GM12878 (cell line): ENCODE data around the gene SPATA6. TPM values are rescaled to one million over a fixed set of nuclear protein-coding genes. Genes with fewer than 3 reads are reported as not detected.

Experiments used
- ATAC-seq: fragments of 200-7000 bp; cut with Tn5 transposase; 3 replicates; pipeline ENCODE4 v1.9.1; 2020; ENCODE audit warnings: mild to moderate bottlenecking, moderate library complexity
- BruUV-seq: library from RNA; stranded (reverse); fragments of 400-500 nt; replicated peaks from 2 replicates; lab custom pipeline; 2021; lab: Mats Ljungman, UMichigan
- CTCF ChIA-PET: fragments of 300-600 bp; sonication (Branson Sonifier 250); formaldehyde crosslinking; extraction: SDS; loops from one replicate; lab custom pipeline; 2021; ENCODE audit warnings: inconsistent platforms; lab: Yijun Ruan, JAX
- POLR2A ChIA-PET: fragments of 350-600 bp; formaldehyde crosslinking; extraction: SDS; loops from one replicate; lab custom pipeline; 2021; ENCODE audit warnings: inconsistent platforms; lab: Charles Lee
- RAD21 ChIA-PET: fragments of 300-600 bp; sonication (Branson Sonifier 250); formaldehyde crosslinking; loops from one replicate; lab custom pipeline; 2023; ENCODE audit warnings: antibody characterized with exemption; ENCODE audit not compliant: unreplicated experiment; lab: Charles Lee
- SMC1A ChIA-PET: fragments of 300-600 bp; sonication (Branson Sonifier 250); formaldehyde crosslinking; loops from one replicate; lab custom pipeline; 2023; ENCODE audit not compliant: unreplicated experiment, uncharacterized antibody; lab: Charles Lee
- DNase-seq: peaks from one replicate; pipeline ENCODE4 v3.0.0-alpha.2; 2011; ENCODE audit warnings: low read depth, low spot score
- FAIRE-seq: peaks from 3 replicates; lab custom pipeline; 2011; peaks lifted over from hg19 to GRCh38; lab: Jason Lieb, UNC
- H2AFZ ChIP-seq: 2 replicates; pipeline ENCODE4 v1.6.0; 2011; ENCODE audit warnings: low read depth, low read length, control low read depth; ENCODE audit not compliant: control insufficient read depth
- H3K27ac ChIP-seq: 2 replicates; pipeline ENCODE4 v1.5.1; 2011; ENCODE audit warnings: control low read depth; ENCODE audit not compliant: control insufficient read depth, insufficient read depth
- H3K27me3 ChIP-seq, 2 experiments: replicated peaks in 1 of 2; 2 replicates each; pipeline versions ENCODE4 v1.6.0 to v1.6.1; 2011; ENCODE audit warnings: low read length in 1 of 2; ENCODE audit not compliant: control insufficient read depth in 2 of 2, insufficient read depth in 2 of 2
- H3K36me3 ChIP-seq, 2 experiments: 2 replicates each; pipeline ENCODE4 v1.5.1; 2011; ENCODE audit warnings: low read length in 1 of 2; ENCODE audit not compliant: control insufficient read depth in 2 of 2, insufficient read depth in 2 of 2
- H3K4me1 ChIP-seq: 2 replicates; pipeline ENCODE4 v1.6.1; 2011; ENCODE audit warnings: mild to moderate bottlenecking, low read length, moderate library complexity, mixed read lengths; ENCODE audit not compliant: control insufficient read depth, insufficient read depth
- H3K4me2 ChIP-seq: 2 replicates; pipeline ENCODE4 v1.6.0; 2011; ENCODE audit warnings: control low read depth; ENCODE audit not compliant: control insufficient read depth, insufficient read depth
- H3K4me3 ChIP-seq: fragments of 200-600 bp; sonication (generic); 2 replicates; pipeline ENCODE4 v1.5.1; 2016
- H3K79me2 ChIP-seq: 2 replicates; pipeline ENCODE4 v1.6.0; 2011; ENCODE audit warnings: low read length; ENCODE audit not compliant: control insufficient read depth, insufficient read depth
- H3K9ac ChIP-seq: 2 replicates; pipeline ENCODE4 v1.8.0; 2011; ENCODE audit warnings: low read length, control low read depth, mixed read lengths; ENCODE audit not compliant: control insufficient read depth, insufficient read depth
- H3K9me3 ChIP-seq: replicated peaks from 3 replicates; pipeline ENCODE4 v1.5.1; 2011; ENCODE audit warnings: mild to moderate bottlenecking, low read length; ENCODE audit not compliant: control insufficient read depth, insufficient read depth
- H4K20me1 ChIP-seq: 2 replicates; pipeline ENCODE4 v1.6.0; 2011; ENCODE audit not compliant: control insufficient read depth, insufficient read depth
- CBFB ChIP-seq: IDR thresholded peaks from 2 replicates; pipeline ENCODE4 v1.6.1; 2016; ENCODE audit warnings: antibody characterized with exemption, low read depth
- IRF4 ChIP-seq: IDR thresholded peaks from 2 replicates; pipeline ENCODE4 v1.6.1; 2011; ENCODE audit warnings: low read depth, low read length
- LARP7 ChIP-seq: fragments of 450-650 bp; IDR thresholded peaks from 2 replicates; pipeline ENCODE4 v1.6.1; 2017; ENCODE audit warnings: mild to moderate bottlenecking
- PAX5 ChIP-seq: IDR thresholded peaks from 2 replicates; pipeline ENCODE4 v1.6.1; 2011; ENCODE audit warnings: low read depth, low read length, borderline replicate concordance
- POLR2AphosphoS5 ChIP-seq: IDR thresholded peaks from 2 replicates; pipeline ENCODE4 v1.6.1; 2011; ENCODE audit warnings: mild to moderate bottlenecking, low read length, inconsistent platforms
- SIX5 ChIP-seq: IDR thresholded peaks from 2 replicates; pipeline ENCODE4 v1.6.1; 2011; ENCODE audit warnings: mild to moderate bottlenecking, low read depth, low read length, moderate library complexity; ENCODE audit not compliant: severe bottlenecking
- SRF ChIP-seq, 2 experiments: IDR thresholded peaks; 2 replicates each; pipeline ENCODE4 v1.6.1; 2011; ENCODE audit warnings: low read depth in 2 of 2, low read length in 2 of 2, mild to moderate bottlenecking in 1 of 2, moderate library complexity in 1 of 2
- SUPT20H ChIP-seq: IDR thresholded peaks from 2 replicates; pipeline ENCODE4 v1.6.1; 2011; ENCODE audit warnings: low read depth, mild to moderate bottlenecking, low read length, moderate library complexity, borderline replicate concordance; ENCODE audit not compliant: control insufficient read depth
- ZNF622 ChIP-seq: fragments of 450-650 bp; IDR thresholded peaks from 2 replicates; pipeline ENCODE4 v1.6.1; 2017; ENCODE audit warnings: mild to moderate bottlenecking, inconsistent platforms
- ZZZ3 ChIP-seq: IDR thresholded peaks from 2 replicates; pipeline ENCODE4 v1.6.1; 2011; ENCODE audit warnings: low read depth; ENCODE audit not compliant: control insufficient read depth, insufficient read length
- WGBS: methylation state at CpG from one replicate; pipeline ENCODE4 v1.1.6; 2016; ENCODE audit warnings: low lambda C conversion rate; ENCODE audit not compliant: insufficient replicate concordance, insufficient coverage; ENCODE audit errors: missing lambda C conversion rate; 5-methylcytosine and 5-hydroxymethylcytosine counted together
- in situ Hi-C: fragments of 300-500 bp; cut with MboI; formaldehyde crosslinking; loops from 9 replicates; pipeline ENCODE4 v1.14.3; 2018; ENCODE audit warnings: mixed read lengths
- intact Hi-C: fragments of 100-400 bp; cut with micrococcal nuclease; formaldehyde crosslinking; loops from one replicate; pipeline ENCODE4 v1.14.2; 2022; ENCODE audit not compliant: unreplicated experiment
- polyA plus RNA-seq, 11 experiments: library from polyadenylated mRNA; depleted of rRNA in 4 of 11; unstranded in 6 of 11; stranded (reverse) in 5 of 11; fragments of >200 nt; fragmentation: Nextera tagmentation in 4 of 11; fragmentation: Illumina TruSeq in 1 of 11; extraction: Ambion mirVana in 4 of 11; extraction: Trizol in 1 of 11; gene quantifications; 1 replicate in 1 of 11; 2 replicates in 10 of 11; pipeline versions ENCODE4 v1.2.1 to v1.2.3, GENCODE V29; 2011 to 2016; ENCODE audit warnings: inconsistent platforms in 2 of 11, missing spikeins in 2 of 11, low read depth in 1 of 11
- total RNA-seq, 4 experiments: library from RNA; depleted of rRNA in 3 of 4; stranded (reverse); fragments of >200 nt in 3 of 4; fragmentation: Illumina TruSeq in 1 of 4; extraction: Trizol in 1 of 4; gene quantifications; 2 replicates each; pipeline versions ENCODE4 v1.2.1 to v1.2.3, GENCODE V29; 2013 to 2021
- TF ChIP-seq, protein P1 (sequence below): IDR thresholded peaks from 2 replicates; pipeline ENCODE4 v1.6.1; 2012; ENCODE audit warnings: low read length, inconsistent platforms
- TF ChIP-seq, protein P2 (sequence below): fragments of 450-650 bp; IDR thresholded peaks from 2 replicates; pipeline ENCODE4 v1.6.1; 2017; ENCODE audit warnings: low read depth, mild to moderate bottlenecking, moderate library complexity
- TF ChIP-seq, protein P3 (sequence below): fragments of 450-650 bp; IDR thresholded peaks from 2 replicates; pipeline ENCODE4 v1.6.1; 2017; ENCODE audit warnings: mild to moderate bottlenecking, low read depth, inconsistent platforms; ENCODE audit not compliant: poor library complexity, severe bottlenecking
- TF ChIP-seq, protein P4 (sequence below): fragments of 450-650 bp; IDR thresholded peaks from 2 replicates; pipeline ENCODE4 v1.6.1; 2018; ENCODE audit warnings: mild to moderate bottlenecking, low read depth, moderate library complexity; ENCODE audit not compliant: partially characterized antibody

The SPATA6 gene
- total and polyA plus RNA-seq, 10 of the 15 experiments (the other 5 are each of a cell fraction or from before 2014, with no cell fraction given) = 0.29 TPM; not detected in 9

DNA sequence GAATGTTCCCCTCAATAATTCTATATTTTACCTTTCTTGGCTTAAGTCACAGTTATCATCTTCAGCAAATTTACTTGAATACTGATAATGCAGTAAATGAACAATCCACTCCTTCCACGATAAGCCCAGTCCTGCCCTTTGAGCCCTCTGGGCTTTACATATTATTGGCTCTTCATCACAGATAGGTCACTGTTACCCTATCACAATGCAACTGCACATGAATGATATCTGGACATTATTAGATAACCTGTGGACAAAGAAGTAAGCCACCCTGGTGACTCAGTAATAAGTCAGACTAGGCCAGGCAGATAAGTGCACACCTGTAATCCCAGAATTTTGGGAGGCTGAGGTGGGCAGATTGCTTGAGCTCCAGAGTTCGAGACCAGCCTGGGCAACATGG is 69.4 kb downstream of the SPATA6 start:
- Histone ChIP-seq H3K79me2 (no peaks in the 10 kb centered on the region), H3K4me1 (no peaks in the 10 kb centered on the region), H3K36me3 (no peaks in the 10 kb centered on the region), H3K9me3 (no peaks in the 10 kb centered on the region), H2AFZ (no peak overlapping the region), H3K27ac (no peak overlapping the region), H3K9ac (no peak overlapping the region), H3K4me2 (no peak overlapping the region), H4K20me1 (no peaks in the 10 kb centered on the region), H3K4me3 (no peak overlapping the region), H3K27me3 (no peaks in the 10 kb centered on the region)
- no TSS peak for BruUV-seq
- POLR2A ChIA-PET = no interaction called here
- ATAC-seq = no peak
- FAIRE-seq = no peak
- no peak for DNase-seq
- in situ Hi-C loops = no loop called here
- 10% methylated on average over 2 of the region's 2 CpGs for WGBS
- SMC1A ChIA-PET = no interaction called here
- CTCF ChIA-PET = no interaction called here
- intact Hi-C loops = no loop called here
- RAD21 ChIA-PET = no interaction called here
- no peak for TF ChIP-seq ZNF622
- TF ChIP-seq POLR2AphosphoS5 = no peak
- TF ChIP-seq CBFB = no peak
- TF ChIP-seq, protein P1, sequence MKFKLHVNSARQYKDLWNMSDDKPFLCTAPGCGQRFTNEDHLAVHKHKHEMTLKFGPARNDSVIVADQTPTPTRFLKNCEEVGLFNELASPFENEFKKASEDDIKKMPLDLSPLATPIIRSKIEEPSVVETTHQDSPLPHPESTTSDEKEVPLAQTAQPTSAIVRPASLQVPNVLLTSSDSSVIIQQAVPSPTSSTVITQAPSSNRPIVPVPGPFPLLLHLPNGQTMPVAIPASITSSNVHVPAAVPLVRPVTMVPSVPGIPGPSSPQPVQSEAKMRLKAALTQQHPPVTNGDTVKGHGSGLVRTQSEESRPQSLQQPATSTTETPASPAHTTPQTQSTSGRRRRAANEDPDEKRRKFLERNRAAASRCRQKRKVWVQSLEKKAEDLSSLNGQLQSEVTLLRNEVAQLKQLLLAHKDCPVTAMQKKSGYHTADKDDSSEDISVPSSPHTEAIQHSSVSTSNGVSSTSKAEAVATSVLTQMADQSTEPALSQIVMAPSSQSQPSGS = no peak
- no peak for TF ChIP-seq SIX5
- TF ChIP-seq, protein P2, sequence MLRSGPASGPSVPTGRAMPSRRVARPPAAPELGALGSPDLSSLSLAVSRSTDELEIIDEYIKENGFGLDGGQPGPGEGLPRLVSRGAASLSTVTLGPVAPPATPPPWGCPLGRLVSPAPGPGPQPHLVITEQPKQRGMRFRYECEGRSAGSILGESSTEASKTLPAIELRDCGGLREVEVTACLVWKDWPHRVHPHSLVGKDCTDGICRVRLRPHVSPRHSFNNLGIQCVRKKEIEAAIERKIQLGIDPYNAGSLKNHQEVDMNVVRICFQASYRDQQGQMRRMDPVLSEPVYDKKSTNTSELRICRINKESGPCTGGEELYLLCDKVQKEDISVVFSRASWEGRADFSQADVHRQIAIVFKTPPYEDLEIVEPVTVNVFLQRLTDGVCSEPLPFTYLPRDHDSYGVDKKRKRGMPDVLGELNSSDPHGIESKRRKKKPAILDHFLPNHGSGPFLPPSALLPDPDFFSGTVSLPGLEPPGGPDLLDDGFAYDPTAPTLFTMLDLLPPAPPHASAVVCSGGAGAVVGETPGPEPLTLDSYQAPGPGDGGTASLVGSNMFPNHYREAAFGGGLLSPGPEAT = no peak
- TF ChIP-seq ZZZ3 = no peak
- TF ChIP-seq SRF (IDR thresholded peaks at IDR 0.05; ENCODE audit: low read depth in 2 of 2, low read length in 2 of 2) = no peak
- TF ChIP-seq, protein P3, sequence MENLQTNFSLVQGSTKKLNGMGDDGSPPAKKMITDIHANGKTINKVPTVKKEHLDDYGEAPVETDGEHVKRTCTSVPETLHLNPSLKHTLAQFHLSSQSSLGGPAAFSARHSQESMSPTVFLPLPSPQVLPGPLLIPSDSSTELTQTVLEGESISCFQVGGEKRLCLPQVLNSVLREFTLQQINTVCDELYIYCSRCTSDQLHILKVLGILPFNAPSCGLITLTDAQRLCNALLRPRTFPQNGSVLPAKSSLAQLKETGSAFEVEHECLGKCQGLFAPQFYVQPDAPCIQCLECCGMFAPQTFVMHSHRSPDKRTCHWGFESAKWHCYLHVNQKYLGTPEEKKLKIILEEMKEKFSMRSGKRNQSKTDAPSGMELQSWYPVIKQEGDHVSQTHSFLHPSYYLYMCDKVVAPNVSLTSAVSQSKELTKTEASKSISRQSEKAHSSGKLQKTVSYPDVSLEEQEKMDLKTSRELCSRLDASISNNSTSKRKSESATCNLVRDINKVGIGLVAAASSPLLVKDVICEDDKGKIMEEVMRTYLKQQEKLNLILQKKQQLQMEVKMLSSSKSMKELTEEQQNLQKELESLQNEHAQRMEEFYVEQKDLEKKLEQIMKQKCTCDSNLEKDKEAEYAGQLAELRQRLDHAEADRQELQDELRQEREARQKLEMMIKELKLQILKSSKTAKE = no peak
- TF ChIP-seq IRF4 = no peak
- TF ChIP-seq, protein P4, sequence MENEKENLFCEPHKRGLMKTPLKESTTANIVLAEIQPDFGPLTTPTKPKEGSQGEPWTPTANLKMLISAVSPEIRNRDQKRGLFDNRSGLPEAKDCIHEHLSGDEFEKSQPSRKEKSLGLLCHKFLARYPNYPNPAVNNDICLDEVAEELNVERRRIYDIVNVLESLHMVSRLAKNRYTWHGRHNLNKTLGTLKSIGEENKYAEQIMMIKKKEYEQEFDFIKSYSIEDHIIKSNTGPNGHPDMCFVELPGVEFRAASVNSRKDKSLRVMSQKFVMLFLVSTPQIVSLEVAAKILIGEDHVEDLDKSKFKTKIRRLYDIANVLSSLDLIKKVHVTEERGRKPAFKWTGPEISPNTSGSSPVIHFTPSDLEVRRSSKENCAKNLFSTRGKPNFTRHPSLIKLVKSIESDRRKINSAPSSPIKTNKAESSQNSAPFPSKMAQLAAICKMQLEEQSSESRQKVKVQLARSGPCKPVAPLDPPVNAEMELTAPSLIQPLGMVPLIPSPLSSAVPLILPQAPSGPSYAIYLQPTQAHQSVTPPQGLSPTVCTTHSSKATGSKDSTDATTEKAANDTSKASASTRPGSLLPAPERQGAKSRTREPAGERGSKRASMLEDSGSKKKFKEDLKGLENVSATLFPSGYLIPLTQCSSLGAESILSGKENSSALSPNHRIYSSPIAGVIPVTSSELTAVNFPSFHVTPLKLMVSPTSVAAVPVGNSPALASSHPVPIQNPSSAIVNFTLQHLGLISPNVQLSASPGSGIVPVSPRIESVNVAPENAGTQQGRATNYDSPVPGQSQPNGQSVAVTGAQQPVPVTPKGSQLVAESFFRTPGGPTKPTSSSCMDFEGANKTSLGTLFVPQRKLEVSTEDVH = no peak
- TF ChIP-seq SUPT20H = no peak
- no peak for TF ChIP-seq PAX5
- TF ChIP-seq LARP7 = no peak
